Renal cortex interstitium (tissue), 11 donors: ENCODE measurements around the gene MARVELD3. TPM values are rescaled to one million over a fixed set of nuclear protein-coding genes. Genes with fewer than 3 reads are reported as not detected.
"Not testable (repeated sequence)": the region's sequence is repeated elsewhere in the genome, so short reads cannot be mapped to it uniquely, and the experiment has no call there.

Experiments used
- DNase-seq, 11 donors: peaks; one replicate each; pipeline ENCODE4 v3.0.0-alpha.2; 2013; ENCODE audit warnings: low read depth in 9 of 11, low spot score in 4 of 11; ENCODE audit errors: extremely low read depth in 1 of 11
- polyA plus RNA-seq, 3 donors: library from polyadenylated mRNA; unstranded; fragments of 120-200 nt; gene quantifications; one replicate each; pipeline ENCODE4 v1.2.1, GENCODE V29; 2013; ENCODE audit not compliant: insufficient read length in 3 of 3

The MARVELD3 gene
- polyA plus RNA-seq, 3 donors = 13.2 to 21.2 (median 15.5) TPM

DNA sequence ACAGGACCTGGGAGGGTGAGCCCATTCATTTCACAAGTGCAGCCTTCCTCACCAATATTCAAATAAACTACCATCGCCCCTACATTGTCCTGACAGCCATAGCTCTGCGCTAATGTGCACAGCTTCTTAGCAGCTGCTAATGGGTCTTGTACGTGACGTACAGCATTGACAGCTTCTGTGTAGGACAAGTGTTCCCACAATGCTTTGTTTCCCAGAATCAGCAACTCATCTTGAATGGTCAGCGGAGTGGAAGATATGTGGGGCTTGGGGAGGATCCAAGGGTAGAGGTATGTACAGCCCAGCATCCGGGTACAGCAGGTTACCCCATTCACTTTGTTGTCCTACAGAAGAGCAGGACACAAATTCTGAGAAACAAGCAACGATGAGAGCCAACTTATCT is 23.7 kb downstream of the MARVELD3 start:
- DNase-seq = no peak

DNA sequence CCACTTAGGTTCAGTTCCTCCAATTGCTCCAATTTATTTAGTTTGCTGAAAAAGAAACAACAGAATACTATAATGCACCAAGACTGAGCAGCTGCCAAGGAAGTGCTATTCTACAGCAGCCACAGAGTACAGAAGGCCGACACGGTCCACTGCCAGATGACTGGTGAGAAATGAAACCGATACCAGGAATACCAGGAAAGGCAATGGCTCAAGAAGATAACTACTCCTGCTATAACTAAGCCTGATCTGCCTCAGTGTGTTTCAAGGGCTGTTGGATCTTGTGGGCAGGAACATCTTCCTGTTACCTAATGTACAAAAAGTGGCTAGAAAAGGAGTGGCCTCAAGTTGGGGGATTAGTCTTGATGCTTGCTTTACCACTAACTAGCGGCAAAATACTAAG is 32.8 kb downstream of the MARVELD3 start:
- DNase-seq = peak in 9 of 11 donors; percentile 14 to 46 (median 27)

DNA sequence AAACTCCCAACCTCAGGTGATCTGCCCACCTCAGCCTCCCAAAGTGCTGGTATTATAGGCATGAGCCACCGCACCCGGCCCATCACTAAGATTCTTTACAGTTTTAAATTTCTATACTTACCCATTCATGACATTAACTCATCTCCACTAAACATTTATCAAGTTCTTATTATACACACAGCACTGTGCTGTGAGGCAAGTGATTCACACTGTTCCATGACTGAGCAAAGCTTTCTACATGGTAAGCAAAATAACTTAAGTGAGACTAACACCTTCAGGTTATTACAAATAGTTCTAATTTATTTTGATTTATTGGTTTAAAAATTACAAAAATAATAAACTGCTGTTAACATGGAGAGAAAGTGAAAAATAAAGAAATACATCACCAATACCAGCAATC is 33.5 kb downstream of the MARVELD3 start:
- DNase-seq = no peak

DNA sequence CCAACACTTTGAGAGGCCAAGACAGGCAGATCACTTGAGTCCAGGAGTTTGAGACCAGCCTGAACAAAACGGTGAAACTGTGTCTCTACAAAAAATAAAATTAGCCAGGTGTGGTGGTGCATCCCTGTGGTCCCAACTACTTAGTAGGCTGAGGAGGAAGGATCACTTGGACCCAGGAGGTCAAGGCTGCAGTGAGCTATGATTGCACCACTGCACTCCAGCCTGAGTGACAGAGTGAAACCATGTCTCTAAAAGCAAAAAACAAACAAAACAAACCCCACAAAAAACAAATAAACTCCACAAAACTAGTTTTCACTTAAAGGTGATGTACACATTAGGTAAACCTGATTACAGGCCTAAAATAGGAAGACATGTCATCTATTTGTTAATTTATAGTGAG is 40.3 kb downstream of the MARVELD3 start:
- DNase-seq = no peak

DNA sequence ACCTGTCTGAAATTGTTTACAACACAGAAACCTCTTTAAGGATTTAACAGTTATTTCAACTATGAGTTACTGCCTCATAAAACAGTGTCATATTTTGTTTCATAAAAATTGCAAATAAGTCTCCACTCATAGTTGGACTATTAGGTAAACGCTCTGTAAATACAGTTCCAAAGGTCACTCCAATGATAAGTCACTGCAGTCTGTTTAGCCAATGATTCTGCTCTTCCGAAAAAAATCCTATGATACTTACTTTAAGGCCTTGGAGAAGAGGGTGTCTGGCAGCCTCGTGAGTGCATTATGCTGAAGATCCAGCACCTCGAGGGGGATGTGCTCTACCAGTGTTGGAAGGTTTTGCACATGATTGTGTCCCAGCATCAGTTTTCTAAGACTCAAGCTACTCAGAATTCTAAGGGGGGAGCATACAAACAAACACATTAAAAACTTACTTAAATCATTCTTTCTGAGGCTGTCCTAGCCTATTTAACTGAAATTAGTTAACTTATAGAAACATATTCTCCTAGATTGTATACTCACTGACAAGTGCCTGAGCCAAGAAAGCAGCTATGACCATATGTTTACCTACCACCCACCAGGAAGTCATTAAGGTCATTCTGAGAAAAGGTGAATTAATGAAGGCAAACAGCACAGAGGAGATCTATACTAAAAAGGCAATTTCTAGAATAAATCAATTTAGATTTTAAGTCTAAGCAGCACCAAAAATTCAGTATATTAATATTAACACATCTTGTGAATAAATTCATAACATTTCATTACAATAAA is 41.1 kb downstream of the MARVELD3 start:
- DNase-seq = no peak

DNA sequence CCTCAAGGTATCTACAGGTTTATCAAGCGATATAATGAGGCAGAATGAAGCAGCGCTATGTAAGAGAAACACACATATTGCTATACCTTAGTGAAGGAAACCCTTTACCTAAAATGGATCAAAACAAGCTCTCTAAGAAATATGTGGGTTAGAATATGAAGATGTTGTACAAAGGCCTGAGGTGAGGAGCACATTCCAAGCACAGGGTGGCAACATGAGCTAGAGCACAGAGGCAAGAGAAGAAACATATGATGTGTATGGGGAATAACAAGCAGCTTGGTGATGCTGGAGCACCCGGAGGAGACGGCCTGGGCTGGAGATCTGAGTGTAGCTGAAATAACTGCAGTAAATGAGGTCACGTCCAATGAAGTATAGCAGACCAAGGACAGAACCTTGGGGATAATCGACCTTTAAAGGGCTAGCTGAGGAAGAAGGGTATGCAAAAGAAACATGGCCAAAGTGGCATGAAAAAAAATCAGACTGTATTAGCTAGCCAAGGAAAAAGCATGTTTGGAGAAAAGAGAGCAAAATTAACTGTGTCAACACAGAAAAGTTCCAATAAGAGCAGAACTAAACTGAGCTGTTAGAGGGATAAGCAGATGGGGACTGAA is 44.0 kb downstream of the MARVELD3 start:
- DNase-seq = no peak

DNA sequence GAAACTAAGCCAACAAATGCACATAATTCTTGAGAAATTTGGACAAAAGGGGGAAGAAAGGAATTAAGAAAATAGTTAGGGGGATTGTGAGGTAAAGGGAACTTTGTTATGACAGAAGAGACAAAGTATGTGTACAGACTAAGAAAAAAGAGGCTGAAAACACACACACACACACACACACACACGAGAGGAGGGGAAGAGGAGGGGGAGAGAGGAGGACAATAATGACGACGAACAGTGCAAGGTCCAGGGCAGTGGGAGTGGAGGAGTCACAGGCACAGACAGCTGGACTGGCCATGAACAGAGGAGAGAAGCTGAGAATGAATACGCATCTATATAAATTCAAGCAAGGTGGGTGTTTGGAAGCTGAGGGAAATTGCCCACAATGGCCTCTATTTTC is 44.6 kb downstream of the MARVELD3 start:
- peak in 2 of 11 donors; percentile 1 to 15 for DNase-seq

DNA sequence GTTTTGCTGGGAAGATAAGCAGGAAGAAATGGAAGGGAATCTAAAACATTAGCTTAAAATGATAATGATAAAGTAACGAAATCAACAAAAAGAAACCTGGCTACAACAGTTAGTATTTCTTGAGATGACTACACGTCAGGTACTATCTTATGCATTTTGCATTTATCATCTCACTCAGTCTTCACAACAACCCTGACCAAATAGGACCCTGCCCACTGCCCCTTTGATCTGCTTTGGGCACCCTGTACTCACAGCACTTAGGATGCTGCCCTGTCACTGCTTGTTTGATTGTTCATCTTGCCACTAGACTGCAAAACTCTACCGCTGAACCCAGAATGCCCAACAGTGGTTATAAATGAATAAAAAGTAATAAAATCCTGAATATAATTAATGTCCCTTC is 45.2 kb downstream of the MARVELD3 start:
- DNase-seq = no peak

DNA sequence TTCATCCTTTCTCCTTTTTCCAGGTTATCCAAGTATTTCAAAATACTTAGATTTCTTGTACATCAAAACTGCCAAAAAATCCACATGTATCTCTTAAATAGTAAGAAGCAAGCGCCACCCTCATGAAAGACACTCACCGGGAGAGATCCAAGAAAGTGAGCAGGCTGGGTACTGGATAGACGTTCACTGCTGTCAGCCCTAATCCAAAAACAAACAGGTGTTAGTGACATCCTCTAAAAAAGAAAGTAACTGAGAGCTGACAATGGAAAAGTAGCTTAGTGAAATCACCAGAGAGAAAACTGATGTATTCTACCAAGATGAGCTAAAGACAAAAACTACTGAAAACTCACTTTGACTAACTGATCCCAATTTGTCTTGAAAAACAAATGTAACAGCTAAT is 46.1 kb downstream of the MARVELD3 start:
- DNase-seq = no peak

DNA sequence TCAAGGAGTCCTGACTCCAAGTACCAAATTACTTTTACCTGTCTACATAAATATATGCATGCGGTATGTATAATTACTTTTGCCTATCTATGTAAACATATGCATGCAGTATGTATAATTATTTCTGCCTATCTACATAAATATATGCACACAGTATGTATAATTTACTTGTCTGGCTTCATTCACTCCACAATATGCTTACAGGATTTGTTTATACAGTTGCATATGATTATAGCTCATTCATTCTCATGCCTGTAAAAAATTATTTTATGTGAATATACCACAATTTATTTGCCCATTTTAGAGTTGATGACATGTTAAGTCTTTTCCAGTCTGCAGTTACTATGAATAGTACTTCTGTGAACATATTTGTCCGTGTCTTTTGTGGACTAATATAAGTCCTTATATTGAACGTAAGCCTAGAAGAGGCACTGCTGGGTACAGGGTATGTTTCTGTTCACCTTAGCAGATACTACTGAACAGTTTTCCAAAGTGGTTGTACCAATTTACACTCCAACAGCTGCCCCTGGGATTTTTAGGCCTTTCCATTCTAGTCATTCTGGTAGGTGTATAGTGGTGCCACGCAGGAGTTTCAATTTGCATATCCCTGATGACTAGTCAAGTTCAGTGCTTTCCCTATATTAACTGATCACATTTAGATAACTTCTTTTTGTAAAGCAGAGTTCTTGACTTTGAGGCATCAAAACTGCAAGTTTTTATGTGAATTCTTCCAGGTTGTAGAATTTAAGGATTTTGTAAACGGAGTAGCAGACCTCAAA is 47.0 kb downstream of the MARVELD3 start:
- no peak for DNase-seq

DNA sequence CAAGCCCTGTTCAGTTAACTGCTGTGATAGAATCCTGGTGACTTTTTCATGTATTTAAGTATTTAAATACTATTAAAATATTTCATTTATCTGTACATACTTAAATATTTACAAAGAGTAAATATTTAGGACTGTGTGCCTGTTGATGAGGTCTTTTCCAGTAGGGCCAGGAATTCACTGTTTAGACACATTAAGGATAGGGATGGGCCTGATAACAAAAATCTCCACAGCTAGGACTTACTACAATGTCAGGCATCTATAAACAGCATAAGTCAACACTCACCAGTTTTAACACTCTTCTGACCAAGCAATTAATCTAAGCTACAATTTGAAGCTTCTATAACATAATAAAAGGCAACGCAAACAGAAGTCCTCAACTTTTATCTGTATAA is 47.6 kb downstream of the MARVELD3 start:
- DNase-seq = no peak

DNA sequence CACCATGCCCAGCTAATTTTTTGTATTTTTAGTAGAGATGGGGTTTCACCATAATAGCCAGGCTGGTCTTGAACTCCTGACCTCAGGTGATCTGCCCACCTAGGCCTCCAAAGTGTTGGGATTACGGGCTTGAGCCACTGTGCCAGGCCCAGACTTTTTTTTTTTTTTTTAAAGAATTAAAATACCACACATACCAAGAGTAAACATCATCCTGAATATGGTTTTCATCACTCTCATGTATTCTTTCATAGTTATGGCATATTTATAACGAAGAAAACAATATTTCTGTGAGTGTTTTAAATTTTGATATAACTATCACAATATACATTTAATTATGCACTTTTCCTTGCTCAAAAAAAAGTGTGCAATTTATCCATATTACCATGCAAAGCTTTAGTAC is 48.2 kb downstream of the MARVELD3 start:
- DNase-seq = no peak

DNA sequence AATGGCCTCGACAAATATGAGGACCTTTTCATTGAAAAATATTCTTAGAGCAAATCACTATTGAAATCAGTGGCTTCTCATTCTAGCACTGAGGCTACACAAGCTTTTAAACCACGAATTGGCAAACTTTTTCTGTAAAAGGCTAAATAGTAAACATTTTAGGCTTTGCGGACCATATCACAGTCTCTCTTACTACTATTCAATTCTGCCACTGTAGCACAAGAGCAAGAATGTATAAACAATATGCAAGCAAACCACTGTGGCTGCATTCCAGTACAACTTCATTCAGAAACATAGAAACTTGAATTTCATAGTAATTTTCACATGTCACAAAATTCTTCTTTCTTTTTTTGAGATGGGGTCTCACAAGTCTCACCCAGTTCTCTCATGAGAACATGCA is 49.4 kb downstream of the MARVELD3 start:
- DNase-seq = no peak

DNA sequence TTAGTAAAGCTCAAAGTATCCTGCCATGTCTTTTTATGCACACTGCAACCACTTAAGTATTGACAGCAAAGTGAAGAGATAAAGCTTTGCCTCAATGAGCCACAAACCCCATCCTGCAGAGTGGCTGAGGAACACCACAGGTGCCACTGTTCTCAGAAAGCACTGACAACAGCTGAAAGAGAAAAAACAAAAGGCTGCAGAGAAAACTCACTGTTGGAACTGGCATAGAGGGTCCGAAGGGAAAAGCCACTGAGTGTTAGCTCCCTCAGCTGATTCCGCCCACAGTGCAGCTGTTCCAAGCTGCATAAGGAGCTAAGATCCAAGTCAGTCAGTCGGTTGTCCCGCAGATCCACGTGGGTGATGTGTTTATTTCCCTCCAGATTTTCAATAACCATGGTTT is 50.3 kb downstream of the MARVELD3 start:
- no peak for DNase-seq

DNA sequence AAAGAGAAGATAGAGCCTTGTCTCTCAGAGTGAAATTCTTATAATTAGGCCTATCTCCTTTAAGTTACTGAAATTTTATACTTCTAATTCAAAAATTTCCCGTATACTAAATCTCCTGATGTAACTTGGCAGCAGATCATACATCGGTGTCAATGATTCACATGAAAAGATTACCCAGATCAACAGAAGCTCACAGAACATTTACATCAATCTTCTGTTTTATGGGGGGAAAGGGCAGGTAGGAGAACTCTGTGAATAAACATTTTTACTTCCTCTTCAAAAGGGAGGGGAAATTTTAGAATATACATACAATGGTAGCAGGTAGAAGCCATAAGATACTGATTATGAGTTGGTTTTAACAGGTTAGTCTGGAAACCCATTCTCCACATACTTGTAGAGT is 55.4 kb downstream of the MARVELD3 start:
- DNase-seq = no peak

DNA sequence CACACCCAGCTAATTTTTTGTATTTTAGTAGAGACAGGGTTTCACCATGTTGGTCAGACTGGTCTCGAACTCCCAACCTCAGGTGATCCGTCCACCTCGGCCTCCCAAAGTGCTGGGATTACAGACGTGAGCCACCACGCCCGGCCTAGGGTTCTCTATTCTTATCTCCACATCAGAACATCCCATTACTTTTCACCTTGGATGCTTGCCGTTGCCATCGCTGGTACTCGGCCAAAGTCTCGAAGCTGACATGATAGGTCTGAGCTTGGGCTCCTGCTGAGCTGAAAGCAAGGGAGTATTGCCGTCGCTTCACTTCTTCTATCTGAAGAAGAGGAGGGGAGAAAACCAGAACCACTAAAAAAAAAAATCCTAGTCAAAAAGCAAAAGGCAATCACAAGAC is 58.3 kb downstream of the MARVELD3 start:
- DNase-seq = not testable (repeated sequence)
